H9 (cell line): ENCODE results near the gene IL1RL2. TPM values are rescaled to one million over a fixed set of nuclear protein-coding genes. Genes with fewer than 3 reads are reported as not detected.

Experiments
- DNase-seq: peaks from one replicate; pipeline ENCODE4 v3.0.0-alpha.2; 2017
- H2AFZ ChIP-seq: one replicate; pipeline ENCODE4 v1.6.1; 2013; ENCODE audit warnings: mild to moderate bottlenecking, low read length, control low read depth, moderate library complexity
- H2AK5ac ChIP-seq: 2 replicates; pipeline ENCODE4 v1.6.1; 2013; ENCODE audit warnings: low read length, control low read depth, mixed read lengths; ENCODE audit not compliant: insufficient read length
- H2BK120ac ChIP-seq: one replicate; pipeline ENCODE4 v1.6.1; 2013; ENCODE audit warnings: low read depth, mild to moderate bottlenecking, low read length, control low read depth, inconsistent platforms; ENCODE audit not compliant: poor library complexity, severe bottlenecking
- H2BK12ac ChIP-seq: 2 replicates; pipeline ENCODE4 v1.6.1; 2013; ENCODE audit warnings: low read length, control low read depth, mixed read lengths, low read depth; ENCODE audit not compliant: insufficient read length
- H2BK15ac ChIP-seq: 2 replicates; pipeline ENCODE4 v1.6.1; 2013; ENCODE audit warnings: low read depth, low read length, control low read depth
- H2BK20ac ChIP-seq: one replicate; pipeline ENCODE4 v1.6.1; 2013; ENCODE audit warnings: low read depth, mild to moderate bottlenecking, low read length, control low read depth, inconsistent platforms; ENCODE audit not compliant: poor library complexity, severe bottlenecking
- H2BK5ac ChIP-seq: 2 replicates; pipeline ENCODE4 v1.6.1; 2013; ENCODE audit warnings: low read length, control low read depth, mixed read lengths; ENCODE audit not compliant: insufficient read length
- H3K14ac ChIP-seq: 2 replicates; pipeline ENCODE4 v1.6.1; 2013; ENCODE audit warnings: low read length, control low read depth; ENCODE audit not compliant: insufficient read depth
- H3K18ac ChIP-seq: 2 replicates; pipeline ENCODE4 v1.6.1; 2013; ENCODE audit warnings: low read depth, mild to moderate bottlenecking, mixed read lengths, low read length, control low read depth; ENCODE audit not compliant: insufficient read length
- H3K23ac ChIP-seq: 2 replicates; pipeline ENCODE4 v1.6.1; 2013; ENCODE audit warnings: low read length, control low read depth, mixed read lengths, low read depth; ENCODE audit not compliant: insufficient read length
- H3K23me2 ChIP-seq: 2 replicates; pipeline ENCODE4 v1.6.1; 2013; ENCODE audit warnings: low read depth, mild to moderate bottlenecking, mixed read lengths, low read length, control low read depth; ENCODE audit not compliant: insufficient read length, poor library complexity, severe bottlenecking
- H3K27ac ChIP-seq: 2 replicates; pipeline ENCODE4 v1.5.1; 2013; ENCODE audit warnings: low read length, control low read depth, mixed read lengths, low read depth; ENCODE audit not compliant: insufficient read length
- H3K27me3 ChIP-seq: 2 replicates; pipeline ENCODE4 v1.6.1; 2013; ENCODE audit warnings: low read length, control low read depth, inconsistent platforms; ENCODE audit not compliant: insufficient read depth
- H3K4ac ChIP-seq: 2 replicates; pipeline ENCODE4 v1.6.1; 2013; ENCODE audit warnings: low read depth, mild to moderate bottlenecking, control low read depth, inconsistent platforms, low read length, moderate library complexity
- H3K4me1 ChIP-seq: 2 replicates; pipeline ENCODE4 v1.6.1; 2013; ENCODE audit warnings: low read length, control low read depth, inconsistent platforms; ENCODE audit not compliant: insufficient read depth
- H3K4me2 ChIP-seq: 2 replicates; pipeline ENCODE4 v1.6.1; 2013; ENCODE audit warnings: low read length, control low read depth, mixed read lengths; ENCODE audit not compliant: insufficient read length, insufficient read depth
- H3K56ac ChIP-seq: 2 replicates; pipeline ENCODE4 v1.6.1; 2013; ENCODE audit warnings: low read depth, mild to moderate bottlenecking, mixed read lengths, low read length, control low read depth; ENCODE audit not compliant: insufficient read length
- H3K79me1 ChIP-seq: 2 replicates; pipeline ENCODE4 v1.6.1; 2013; ENCODE audit warnings: low read depth, mild to moderate bottlenecking, moderate library complexity, low read length, control low read depth, inconsistent platforms; ENCODE audit not compliant: insufficient read depth, poor library complexity, severe bottlenecking
- H3K79me2 ChIP-seq: 2 replicates; pipeline ENCODE4 v1.6.1; 2013; ENCODE audit warnings: low read length, control low read depth, inconsistent platforms; ENCODE audit not compliant: insufficient read depth
- H3K9ac ChIP-seq: 2 replicates; pipeline ENCODE4 v1.6.1; 2013; ENCODE audit warnings: low read length, control low read depth, mixed read lengths; ENCODE audit not compliant: insufficient read length; ENCODE audit errors: extremely low read depth
- H3K9me3 ChIP-seq: one replicate; pipeline ENCODE4 v1.6.1; 2013; ENCODE audit warnings: low read depth, low read length, inconsistent platforms; ENCODE audit not compliant: control insufficient read depth
- H3T11ph ChIP-seq: one replicate; pipeline ENCODE4 v1.6.1; 2013; ENCODE audit warnings: mild to moderate bottlenecking, low read length, control low read depth, inconsistent platforms
- H4K20me1 ChIP-seq: one replicate; pipeline ENCODE4 v1.6.1; 2013; ENCODE audit not compliant: control insufficient read depth, insufficient read length, insufficient read depth
- H4K5ac ChIP-seq: 2 replicates; pipeline ENCODE4 v1.6.1; 2013; ENCODE audit warnings: low read depth, mild to moderate bottlenecking, mixed read lengths, low read length, control low read depth; ENCODE audit not compliant: insufficient read length
- H4K8ac ChIP-seq: replicated peaks from 2 replicates; pipeline ENCODE4 v1.6.1; 2013; ENCODE audit warnings: low read length, control low read depth, mixed read lengths, low read depth; ENCODE audit not compliant: insufficient read length
- H4K91ac ChIP-seq: 2 replicates; pipeline ENCODE4 v1.6.1; 2013; ENCODE audit warnings: low read depth, mild to moderate bottlenecking, moderate library complexity, mixed read lengths, low read length, control low read depth; ENCODE audit not compliant: insufficient read length
- H3K27ac Mint-ChIP-seq, 3 experiments: 2 replicates in 2 of 3; 3 replicates in 1 of 3; pipeline ENCODE4 v1.8.0; 2020 to 2021; ENCODE audit warnings: mixed read lengths in 3 of 3, mild to moderate bottlenecking in 1 of 3, moderate library complexity in 1 of 3
- H3K27me3 Mint-ChIP-seq: 2 replicates; pipeline ENCODE4 v1.8.0; 2021; ENCODE audit warnings: low read depth, mild to moderate bottlenecking, moderate library complexity, mixed read lengths
- H3K36me3 Mint-ChIP-seq, 3 experiments: 2 replicates in 2 of 3; 3 replicates in 1 of 3; pipeline ENCODE4 v1.8.0; 2020 to 2021; ENCODE audit warnings: low read depth in 3 of 3, mixed read lengths in 3 of 3; ENCODE audit not compliant: insufficient read depth in 1 of 3
- H3K4me1 Mint-ChIP-seq, 2 experiments: 2 replicates each; pipeline ENCODE4 v1.8.0; 2020; ENCODE audit warnings: mixed read lengths in 2 of 2
- H3K4me3 Mint-ChIP-seq, 2 experiments: 2 replicates in 1 of 2; 3 replicates in 1 of 2; pipeline ENCODE4 v1.8.0; 2020 to 2021; ENCODE audit warnings: mild to moderate bottlenecking in 2 of 2, mixed read lengths in 2 of 2, moderate library complexity in 1 of 2
- H3K9me3 Mint-ChIP-seq, 2 experiments: 2 replicates in 1 of 2; 3 replicates in 1 of 2; pipeline ENCODE4 v1.8.0; 2020; ENCODE audit warnings: mild to moderate bottlenecking in 2 of 2, mixed read lengths in 2 of 2, moderate library complexity in 1 of 2
- CTCF ChIP-seq: fragments of 200-600 bp; sonication (generic); conservative IDR thresholded peaks from 3 replicates; pipeline ENCODE4 v1.8.0; 2021; ENCODE audit warnings: antibody characterized with exemption, mild to moderate bottlenecking
- WGBS: extraction: QIAGEN DNeasy Blood & Tissue Kit; methylation state at CpG from one replicate; pipeline ENCODE4 v1.1.7; 2013; ENCODE audit warnings: missing lambda C conversion rate, low lambda C conversion rate, mixed read lengths; ENCODE audit not compliant: insufficient read length; ENCODE audit errors: extremely low coverage; 5-methylcytosine and 5-hydroxymethylcytosine counted together
- total RNA-seq: library from RNA; stranded (reverse); gene quantifications from 2 replicates; pipeline ENCODE4 v1.2.1, GENCODE V29; 2021

The IL1RL2 gene
- total RNA-seq, 1 experiment from 2014 or later = not detected

GRCh38 chr2:102138331-102138730 is 48.5 kb upstream of the IL1RL2 start:
- no peak overlapping the region for H2AFZ ChIP-seq
- no peak overlapping the region for H3K4me2 ChIP-seq
- H3K9ac ChIP-seq = no peak overlapping the region
- H4K91ac ChIP-seq = no peak overlapping the region
- H2BK12ac ChIP-seq = no peak overlapping the region
- no peak overlapping the region for H2BK5ac ChIP-seq
- Mint-ChIP-seq H3K36me3 (no peaks in the 10 kb centered on the region), H3K4me3 (no peak overlapping the region), H3K27ac (no peak overlapping the region), H3K27me3 (peaks cover 40% of the 10 kb centered on the region), H3K9me3 (peaks cover 0 to 2% of the 10 kb centered on the region in 2 experiments; a peak in 1 of 5 replicates), H3K4me1 (peaks cover 17% of the 10 kb centered on the region in 2 experiments)
- no peak overlapping the region for H3K23ac ChIP-seq
- no peaks in the 10 kb centered on the region for H4K20me1 ChIP-seq
- H4K5ac ChIP-seq = no peak overlapping the region
- TF ChIP-seq CTCF = no peak
- H3K79me1 ChIP-seq = no peaks in the 10 kb centered on the region
- no peak overlapping the region for H2BK20ac ChIP-seq
- no peak overlapping the region for H4K8ac ChIP-seq
- H3K27me3 ChIP-seq = peaks cover 5% of the 10 kb centered on the region; the same call in 1 of the 2 replicates
- no peak overlapping the region for H3T11ph ChIP-seq
- H2BK120ac ChIP-seq = no peak overlapping the region
- no peaks in the 10 kb centered on the region for H3K79me2 ChIP-seq
- H2AK5ac ChIP-seq = no peak overlapping the region
- H3K4me1 ChIP-seq = no peaks in the 10 kb centered on the region
- no peak overlapping the region for H2BK15ac ChIP-seq
- DNase-seq = no peak
- no peak overlapping the region for H3K14ac ChIP-seq
- H3K4ac ChIP-seq = no peak overlapping the region
- no peak overlapping the region for H3K27ac ChIP-seq
- no peaks in the 10 kb centered on the region for H3K9me3 ChIP-seq
- H3K18ac ChIP-seq = no peak overlapping the region
- H3K23me2 ChIP-seq = peaks cover 3% of the 10 kb centered on the region
- WGBS = 100% methylated on average over 1 of the region's 4 CpGs
- no peak overlapping the region for H3K56ac ChIP-seq
